Measurements from ENCODE around the gene SAMD13.

Gene SAMD13

DNA sequence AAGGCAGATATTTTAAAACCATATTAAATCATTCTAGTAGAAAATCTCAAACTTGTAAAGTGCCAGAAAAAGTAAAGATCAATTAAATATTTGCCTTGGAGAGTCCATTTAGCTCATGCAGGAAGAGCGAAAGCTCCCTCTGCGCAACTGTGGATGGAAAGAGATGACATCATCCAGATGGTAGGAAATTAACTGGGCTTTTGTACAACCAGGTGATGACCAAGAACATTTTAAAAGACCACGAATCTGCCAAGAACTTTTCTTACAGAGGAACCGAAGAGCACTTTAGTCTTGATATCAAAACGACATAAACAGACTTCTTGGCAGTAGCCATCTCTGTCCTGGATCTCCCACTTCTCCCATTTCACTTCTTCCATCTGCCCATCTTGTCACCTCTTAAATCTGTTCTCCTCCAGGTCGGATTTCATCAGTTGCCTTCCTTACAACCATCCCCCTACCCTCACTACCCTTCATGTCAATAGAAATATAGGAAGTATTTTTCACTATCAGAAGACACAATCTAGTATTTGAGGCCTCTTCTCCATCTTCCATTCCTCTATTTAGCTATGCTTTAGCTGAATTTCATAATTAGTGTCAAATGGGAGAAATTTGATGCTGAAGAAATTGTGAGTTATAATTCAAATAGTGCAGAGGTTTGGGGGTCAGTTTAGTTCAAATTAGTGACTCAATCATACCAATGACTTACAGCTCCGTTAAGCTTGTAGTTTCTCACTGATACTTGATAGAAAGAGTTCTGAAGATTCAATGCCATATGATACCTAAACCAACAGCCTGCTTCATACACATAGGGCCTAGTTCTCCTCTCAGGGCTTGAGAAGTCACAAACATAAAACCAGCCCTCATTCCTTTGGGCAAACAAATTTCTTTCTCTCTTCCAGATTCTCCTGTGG is 74.7 kb downstream of the SAMD13 start:
- no peak for DNase-seq
- Histone ChIP-seq H3K27ac (no peak overlapping the region), H3K36me3 (no peaks in the 10 kb centered on the region), H3K9me3 (ENCODE audit: severe bottlenecking) (no peaks in the 10 kb centered on the region), H3K4me3 (ENCODE audit: low read depth, low read length) (no peak overlapping the region), H3K27me3 (ENCODE audit: insufficient read depth, low read depth, severe bottlenecking) (no peaks in the 10 kb centered on the region)
- TF ChIP-seq, protein P1, sequence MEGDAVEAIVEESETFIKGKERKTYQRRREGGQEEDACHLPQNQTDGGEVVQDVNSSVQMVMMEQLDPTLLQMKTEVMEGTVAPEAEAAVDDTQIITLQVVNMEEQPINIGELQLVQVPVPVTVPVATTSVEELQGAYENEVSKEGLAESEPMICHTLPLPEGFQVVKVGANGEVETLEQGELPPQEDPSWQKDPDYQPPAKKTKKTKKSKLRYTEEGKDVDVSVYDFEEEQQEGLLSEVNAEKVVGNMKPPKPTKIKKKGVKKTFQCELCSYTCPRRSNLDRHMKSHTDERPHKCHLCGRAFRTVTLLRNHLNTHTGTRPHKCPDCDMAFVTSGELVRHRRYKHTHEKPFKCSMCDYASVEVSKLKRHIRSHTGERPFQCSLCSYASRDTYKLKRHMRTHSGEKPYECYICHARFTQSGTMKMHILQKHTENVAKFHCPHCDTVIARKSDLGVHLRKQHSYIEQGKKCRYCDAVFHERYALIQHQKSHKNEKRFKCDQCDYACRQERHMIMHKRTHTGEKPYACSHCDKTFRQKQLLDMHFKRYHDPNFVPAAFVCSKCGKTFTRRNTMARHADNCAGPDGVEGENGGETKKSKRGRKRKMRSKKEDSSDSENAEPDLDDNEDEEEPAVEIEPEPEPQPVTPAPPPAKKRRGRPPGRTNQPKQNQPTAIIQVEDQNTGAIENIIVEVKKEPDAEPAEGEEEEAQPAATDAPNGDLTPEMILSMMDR (IDR thresholded peaks at IDR 0.05; ENCODE audit: low read depth, low read length) = no peak

DNA sequence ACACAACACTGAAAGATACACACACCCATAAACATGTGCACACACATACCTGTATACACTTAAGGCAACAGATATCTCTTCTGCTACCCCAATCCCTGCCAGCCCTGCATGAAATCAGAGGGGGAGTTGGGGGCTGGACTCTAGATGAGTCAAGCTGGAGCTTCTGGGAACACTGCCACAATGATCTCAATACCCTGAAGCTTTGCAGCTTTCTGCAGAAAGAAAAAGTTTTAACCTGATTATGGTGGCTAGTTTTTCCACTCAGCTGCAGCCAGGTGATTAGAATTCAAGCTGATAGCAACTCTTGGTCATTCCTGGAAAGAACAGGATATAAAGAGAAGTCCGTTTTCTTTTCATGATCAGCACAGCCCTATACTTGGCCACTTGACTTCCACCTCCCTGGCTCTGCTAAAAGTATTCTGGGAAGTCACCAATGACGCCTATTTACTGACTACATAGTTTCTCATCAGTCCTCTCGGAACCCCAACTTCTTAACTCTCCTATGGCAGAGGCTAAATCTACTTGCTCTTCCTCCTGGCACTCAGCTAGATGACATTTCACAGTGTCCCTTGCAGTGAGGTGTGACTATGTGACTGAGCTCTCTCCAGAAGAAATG is 76.1 kb downstream of the SAMD13 start:
- Histone ChIP-seq H3K27ac (no peak overlapping the region), H3K27me3 (ENCODE audit: insufficient read depth, low read depth, severe bottlenecking) (no peaks in the 10 kb centered on the region), H3K9me3 (ENCODE audit: severe bottlenecking) (no peaks in the 10 kb centered on the region), H3K36me3 (no peaks in the 10 kb centered on the region), H3K4me3 (ENCODE audit: low read depth, low read length) (no peak overlapping the region)
- no peak for DNase-seq
- TF ChIP-seq, protein P1 (IDR thresholded peaks at IDR 0.05; ENCODE audit: low read depth, low read length) = no peak

DNA sequence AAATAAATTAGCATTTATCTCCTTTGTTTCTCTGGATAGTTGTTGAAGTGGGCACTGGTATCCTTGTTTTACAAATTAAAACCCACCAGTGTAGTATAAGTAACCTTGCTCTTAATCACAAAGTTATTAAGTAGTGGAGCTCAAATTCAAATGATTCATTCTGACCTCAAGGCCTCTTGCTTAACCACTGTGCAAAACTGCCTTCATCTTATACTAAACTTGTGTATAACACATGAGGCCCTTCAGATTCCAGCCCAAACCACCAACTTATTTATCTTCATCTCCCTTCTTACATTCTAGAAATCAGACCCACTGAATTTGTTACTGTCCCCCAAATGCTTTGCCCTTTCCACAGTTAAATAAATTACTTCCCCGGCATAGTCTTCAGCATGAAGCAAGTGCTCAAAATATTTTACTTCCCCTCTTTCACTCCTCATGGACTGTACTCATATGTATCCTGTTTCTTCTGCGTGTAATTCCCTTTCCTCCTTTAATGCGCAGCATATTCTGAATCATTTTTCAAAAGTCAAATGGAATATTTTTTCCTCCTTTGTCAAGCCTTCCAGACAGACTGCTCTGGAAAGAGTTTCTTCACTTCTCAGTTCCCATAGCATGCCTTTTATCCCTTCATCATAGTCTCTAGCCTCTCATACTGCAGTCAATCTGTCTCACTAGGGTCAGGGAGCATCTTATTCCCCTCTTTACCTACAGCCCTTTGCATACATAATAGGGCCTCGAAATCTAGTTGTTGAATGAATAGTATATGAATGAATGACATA is 77.8 kb downstream of the SAMD13 start:
- Histone ChIP-seq H3K27ac (no peak overlapping the region), H3K36me3 (no peaks in the 10 kb centered on the region), H3K9me3 (ENCODE audit: severe bottlenecking) (no peaks in the 10 kb centered on the region), H3K4me3 (ENCODE audit: low read depth, low read length) (no peak overlapping the region), H3K27me3 (ENCODE audit: insufficient read depth, low read depth, severe bottlenecking) (no peaks in the 10 kb centered on the region)
- no peak for DNase-seq
- TF ChIP-seq, protein P1 (IDR thresholded peaks at IDR 0.05; ENCODE audit: low read depth, low read length) = no peak

DNA sequence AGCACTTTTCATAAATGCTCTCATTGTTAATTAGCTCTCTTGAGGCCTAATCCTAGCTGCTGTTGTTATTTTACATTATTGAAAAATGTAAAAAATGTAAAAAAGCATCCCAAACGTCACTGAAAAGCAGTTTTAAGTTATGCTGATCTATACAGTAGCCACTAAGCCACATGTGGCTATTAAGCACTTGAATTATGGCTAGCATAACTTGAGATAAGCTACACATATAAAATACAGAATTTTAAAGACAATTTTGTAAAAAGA is 78.3 kb downstream of the SAMD13 start:
- DNase-seq = no peak
- no peaks in the 10 kb centered on the region for H3K27me3 ChIP-seq (ENCODE audit: insufficient read depth, low read depth, severe bottlenecking)
- TF ChIP-seq, protein P1 (IDR thresholded peaks at IDR 0.05; ENCODE audit: low read depth, low read length) = no peak
- H3K9me3 ChIP-seq (ENCODE audit: severe bottlenecking) = no peaks in the 10 kb centered on the region
- H3K4me3 ChIP-seq (ENCODE audit: low read depth, low read length) = no peak overlapping the region
- no peaks in the 10 kb centered on the region for H3K36me3 ChIP-seq
- H3K27ac ChIP-seq = no peak overlapping the region

DNA sequence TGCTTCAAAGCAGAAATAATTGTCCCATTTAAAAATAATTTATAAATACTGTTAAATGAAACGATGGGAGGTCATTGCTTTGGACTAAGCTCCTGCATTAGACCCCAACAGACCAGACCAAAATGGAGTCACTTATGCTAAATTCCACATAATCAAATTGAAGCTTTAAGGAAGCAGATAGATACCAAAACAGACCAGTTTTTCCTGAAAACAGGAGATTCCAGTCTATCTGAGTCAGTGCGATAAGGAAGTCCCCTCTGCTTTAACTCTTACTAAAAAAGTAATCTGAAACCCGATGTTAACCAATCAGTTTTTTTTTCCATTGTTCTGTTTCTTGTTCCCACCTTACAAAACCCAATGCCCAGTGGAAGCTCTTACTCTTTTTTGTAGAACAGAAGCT is 80.6 kb downstream of the SAMD13 start:
- Histone ChIP-seq H3K36me3 (no peaks in the 10 kb centered on the region), H3K4me3 (ENCODE audit: low read depth, low read length) (no peak overlapping the region)
- no peak for DNase-seq

More for the DNA sequence above, 80.6 kb downstream of the SAMD13 start:
- TF ChIP-seq, protein P1 (IDR thresholded peaks at IDR 0.05; ENCODE audit: low read depth, low read length) = no peak
- no peaks in the 10 kb centered on the region for H3K9me3 ChIP-seq (ENCODE audit: severe bottlenecking)
- H3K27ac ChIP-seq = no peak overlapping the region
- H3K27me3 ChIP-seq (ENCODE audit: insufficient read depth, low read depth, severe bottlenecking) = no peaks in the 10 kb centered on the region

Data from WERI-Rb-1 (cell line).